ENCODE results near the gene VSIR.

The VSIR gene

GRCh38 chr10:71782221-71782916, 9.0 kb upstream of the VSIR start:
- DNase-seq (ENCODE audit: low read depth in 3 of 3): no peak

- no peak for DNase-seq (ENCODE audit: low read depth in 3 of 3)
These were observed 7.4 kb upstream of the VSIR start for GRCh38 chr10:71780719-71781118.

- no peak for DNase-seq (ENCODE audit: low read depth in 3 of 3)
These were observed 6.8 kb upstream of the VSIR start for GRCh38 chr10:71780156-71780555.

- no peak for DNase-seq (ENCODE audit: low read depth in 3 of 3)
These were observed 6.3 kb upstream of the VSIR start for GRCh38 chr10:71779641-71780040.

- DNase-seq (ENCODE audit: low read depth in 3 of 3): no peak
These were observed 4.9 kb upstream of the VSIR start for GRCh38 chr10:71778071-71778825.

- no peak for DNase-seq (ENCODE audit: low read depth in 3 of 3)
These were observed 4.1 kb upstream of the VSIR start for GRCh38 chr10:71777213-71777985.

- no peak for DNase-seq (ENCODE audit: low read depth in 3 of 3)
These were observed 3.2 kb upstream of the VSIR start for GRCh38 chr10:71776481-71776925.

GRCh38 chr10:71774916-71775702, 1.8 kb upstream of the VSIR start:
- DNase-seq (ENCODE audit: low read depth in 3 of 3): no peak

GRCh38 chr10:71772832-71773220, 494 bp downstream of the VSIR start:
- no peak for DNase-seq (ENCODE audit: low read depth in 3 of 3)

- no peak for DNase-seq (ENCODE audit: low read depth in 3 of 3)
These were observed 1.3 kb downstream of the VSIR start for GRCh38 chr10:71771821-71772617.

GRCh38 chr10:71771204-71771603, 2.1 kb downstream of the VSIR start:
- no peak for DNase-seq (ENCODE audit: low read depth in 3 of 3)

- no peak for DNase-seq (ENCODE audit: low read depth in 3 of 3)
These were observed 2.5 kb downstream of the VSIR start for GRCh38 chr10:71770789-71771188.

GRCh38 chr10:71770255-71770654, 3.1 kb downstream of the VSIR start:
- DNase-seq (ENCODE audit: low read depth in 3 of 3): no peak

GRCh38 chr10:71769279-71769823, 4.0 kb downstream of the VSIR start:
- DNase-seq (ENCODE audit: low read depth in 3 of 3): no peak

GRCh38 chr10:71767420-71768035, 5.8 kb downstream of the VSIR start:
- no peak for DNase-seq (ENCODE audit: low read depth in 3 of 3)

- no peak for DNase-seq (ENCODE audit: low read depth in 3 of 3)
These were observed 6.5 kb downstream of the VSIR start for GRCh38 chr10:71766717-71767419.

- no peak for DNase-seq (ENCODE audit: low read depth in 3 of 3)
These were observed 7.2 kb downstream of the VSIR start for GRCh38 chr10:71765906-71766716.

GRCh38 chr10:71765176-71765904, 8.0 kb downstream of the VSIR start:
- DNase-seq (ENCODE audit: low read depth in 3 of 3): no peak

Data from stimulated activated CD4-positive, alpha-beta T cell treated with anti-CD3 and anti-CD28 coated beads, TNF-alpha, amount 100 ng/mL, for 48 hours (primary cell).